HG02885 (cell line): ENCODE results near the gene NDUFA9.
A peak's percentile ranks its signal among the peaks of the same experiment; 100 is the strongest.

Experiments used
- ATAC-seq: cut with Tn5 transposase; IDR thresholded peaks from one replicate; pipeline ENCODE4 v1.9.1; 2021; ENCODE audit warnings: mild to moderate bottlenecking; ENCODE audit not compliant: unreplicated experiment, poor library complexity

Gene NDUFA9

GRCh38 chr12:4648501-4649357, at the start of gene NDUFA9, which contains the start of gene AKAP3:
NDUFA9 (plus strand) TSS chr12:4649114; CDS start chr12:4649127, 13 bp downstream.
AKAP3 (minus strand) TSS chr12:4649051; CDS start chr12:4638196, 10,855 bp downstream.
- peak; percentile 78 for ATAC-seq

- no peak for ATAC-seq
Measured at GRCh38 chr12:4603421-4603820, 45.5 kb upstream of the NDUFA9 start.

DNA sequence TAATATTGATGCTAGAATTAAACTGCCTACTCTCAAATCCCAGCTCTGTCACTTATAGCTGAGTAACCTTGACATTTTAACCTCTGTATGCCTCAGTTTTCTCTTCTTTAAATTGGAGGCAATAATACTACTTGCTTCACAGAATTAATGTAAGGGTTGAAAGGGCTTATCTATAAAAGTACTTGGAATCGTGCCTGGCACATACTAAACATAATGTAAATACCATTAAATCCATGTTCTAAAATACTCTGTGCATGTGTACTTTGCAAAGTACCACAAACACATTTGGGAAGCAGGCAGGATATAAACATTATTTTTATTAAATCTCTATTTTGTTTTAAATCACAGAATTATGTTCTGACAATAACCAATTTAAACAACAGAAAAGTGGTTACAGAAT, 45.0 kb upstream of the NDUFA9 start:
- no peak for ATAC-seq

- ATAC-seq = peak; percentile 97
Measured at GRCh38 chr12:4604684-4605193, 44.2 kb upstream of the NDUFA9 start.

DNA sequence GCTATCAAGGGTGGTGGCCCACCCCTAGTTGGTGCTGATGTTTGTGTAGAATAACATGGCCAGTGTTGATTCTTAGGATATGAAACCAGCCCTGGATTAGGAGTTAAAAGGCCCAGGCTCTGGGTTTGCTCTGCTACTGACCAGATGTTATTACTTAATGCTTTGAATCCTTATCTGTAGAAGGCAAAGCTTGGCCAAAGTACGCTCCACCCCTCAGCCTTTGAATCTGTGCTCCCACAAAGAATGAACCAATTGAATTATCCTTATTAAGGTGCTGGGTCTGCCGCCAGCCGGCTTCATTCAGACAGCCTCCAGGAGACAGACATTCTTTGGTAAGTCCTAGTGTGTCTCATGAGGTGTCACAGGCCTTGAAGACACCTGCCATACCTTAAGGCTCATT, 41.9 kb upstream of the NDUFA9 start:
- ATAC-seq = no peak

DNA sequence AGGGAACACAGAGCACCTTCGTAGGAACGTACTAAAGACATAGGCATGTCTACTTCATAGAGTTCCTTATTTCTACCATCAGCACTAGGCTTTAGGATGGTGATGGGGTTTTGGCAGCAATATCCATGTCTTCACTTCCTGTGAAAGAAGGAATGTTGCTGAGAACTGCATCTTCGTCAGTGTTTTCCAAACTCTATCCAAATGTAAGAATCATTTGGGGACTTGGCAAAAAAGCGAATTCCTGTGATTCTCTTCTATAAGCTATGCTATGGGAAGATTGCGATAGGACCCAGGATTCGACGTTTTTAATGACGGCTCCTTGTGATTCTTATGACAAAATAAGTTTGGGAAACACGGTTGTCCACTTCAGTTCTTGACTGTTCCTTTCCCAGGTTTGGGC, 39.8 kb upstream of the NDUFA9 start:
- ATAC-seq = no peak

DNA sequence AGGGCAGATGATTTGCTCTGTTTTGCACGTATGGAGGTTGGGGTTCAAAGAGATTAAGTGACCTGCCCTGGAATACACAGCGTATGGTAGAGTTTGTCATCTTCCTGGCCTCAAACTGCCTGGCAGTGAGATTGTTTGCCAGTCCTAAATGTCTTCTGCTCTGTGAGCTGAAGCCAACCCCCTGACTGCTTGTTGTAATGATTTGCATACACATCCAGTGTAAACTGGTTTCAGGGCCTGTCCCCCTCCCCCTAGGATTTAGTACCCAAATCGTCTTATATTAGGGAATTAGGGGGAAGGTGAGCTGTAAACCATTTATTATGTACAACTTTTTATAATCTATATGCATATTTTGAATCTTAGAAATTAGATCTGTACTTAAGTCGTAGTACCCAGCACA, 38.4 kb upstream of the NDUFA9 start:
- no peak for ATAC-seq

DNA sequence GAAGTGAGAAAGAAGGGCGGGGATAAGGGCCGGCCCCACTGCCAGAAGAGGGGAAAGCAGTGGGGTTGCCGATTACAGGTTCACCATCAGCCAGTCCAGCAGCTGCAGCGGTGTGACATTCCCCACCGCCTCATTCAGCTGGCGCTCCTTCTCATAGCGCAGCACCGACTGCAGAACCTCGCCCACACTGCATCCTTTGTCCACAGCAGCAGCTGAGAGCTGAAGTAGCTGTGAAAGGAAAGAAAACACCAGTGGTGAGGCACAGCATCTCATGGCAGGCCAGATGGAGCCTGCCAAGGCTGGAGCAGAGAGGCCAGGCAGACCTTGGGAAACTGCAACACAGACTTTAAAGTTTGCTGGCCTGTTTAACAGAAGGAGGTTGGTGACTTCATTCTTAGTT, 33.2 kb upstream of the NDUFA9 start:
- ATAC-seq = no peak

- no peak for ATAC-seq
Measured at GRCh38 chr12:4621511-4621910, 27.4 kb upstream of the NDUFA9 start.

DNA sequence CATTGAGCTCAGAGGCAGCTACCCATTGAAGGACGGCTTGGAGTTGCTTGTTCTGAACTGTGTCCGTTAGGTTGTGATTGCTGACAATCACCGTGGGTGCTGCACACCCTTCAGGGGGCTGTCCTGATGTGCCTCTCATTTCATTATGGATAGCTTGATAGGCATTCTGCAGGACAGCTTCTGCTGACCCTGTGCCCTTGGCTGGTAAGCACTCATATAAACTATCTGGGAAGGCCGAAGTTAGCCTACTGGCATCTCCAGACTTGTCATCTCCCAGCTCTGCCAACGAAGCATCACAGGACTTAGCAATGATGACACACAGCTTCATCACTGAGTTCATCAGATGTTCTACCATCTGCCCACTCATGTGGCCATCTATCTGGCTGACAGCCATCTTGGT, 22.4 kb upstream of the NDUFA9 start:
- ATAC-seq = no peak

DNA sequence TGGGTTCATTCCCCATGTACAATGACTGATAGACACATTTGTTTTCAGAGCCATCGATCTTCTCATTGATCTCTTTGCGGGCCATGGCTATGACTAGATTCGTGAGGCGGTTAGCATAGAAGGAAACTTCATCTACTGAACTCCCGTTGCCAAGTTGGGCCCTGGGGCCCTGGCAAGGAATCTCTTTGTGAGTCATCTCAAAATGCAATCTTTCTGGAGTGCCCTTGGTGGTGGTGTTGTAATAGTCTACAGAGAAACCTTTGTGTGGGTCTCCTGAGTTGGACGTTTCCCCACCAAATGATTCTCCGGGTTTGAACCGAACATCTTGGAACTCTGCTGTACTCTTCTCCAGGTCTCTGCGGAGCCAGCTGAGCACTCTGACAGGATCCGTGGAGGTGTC, 20.5 kb upstream of the NDUFA9 start:
- ATAC-seq = no peak

GRCh38 chr12:4630262-4630661, 18.7 kb upstream of the NDUFA9 start:
- no peak for ATAC-seq

- ATAC-seq = peak; percentile 80
Measured at GRCh38 chr12:4643747-4644146, 5.2 kb upstream of the NDUFA9 start.

GRCh38 chr12:4645023-4645422, 3.9 kb upstream of the NDUFA9 start:
- ATAC-seq = no peak

DNA sequence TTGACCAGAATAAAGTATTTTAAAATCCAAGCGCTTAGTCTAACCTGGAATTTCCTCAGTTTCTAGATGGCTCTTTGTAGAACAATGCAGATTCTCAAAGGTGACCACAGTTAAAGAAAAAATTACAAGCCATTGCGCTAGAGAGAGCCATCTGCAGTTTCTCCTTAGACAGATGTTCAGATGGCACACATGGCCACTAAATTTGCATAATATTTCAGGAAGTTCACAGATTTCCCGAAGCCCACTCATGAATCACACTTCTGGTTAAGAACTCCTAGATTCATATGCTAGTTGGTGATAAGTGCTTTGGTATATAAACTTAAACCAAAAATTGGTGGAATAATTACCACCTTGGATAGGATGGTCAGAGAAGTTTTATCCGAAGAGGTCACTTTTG, 812 bp upstream of the NDUFA9 start:
- ATAC-seq = peak; percentile 36

DNA sequence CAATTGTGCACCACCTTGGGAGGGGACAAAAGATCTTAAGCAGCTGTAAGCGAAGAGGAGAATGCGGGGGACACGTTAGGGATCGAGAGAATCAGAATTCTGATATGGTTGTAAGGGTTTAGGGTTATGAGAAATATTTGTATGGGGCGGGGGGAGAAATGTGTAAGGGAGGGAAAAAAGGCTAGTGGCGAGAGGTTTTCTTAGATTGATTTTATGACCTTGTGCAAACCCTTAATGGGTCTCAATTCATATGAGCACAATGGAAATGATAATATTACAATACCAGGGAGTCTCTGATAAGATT, 396 bp downstream of the NDUFA9 start:
- ATAC-seq = no peak

GRCh38 chr12:4653257-4653656, 4.3 kb downstream of the NDUFA9 start:
- no peak for ATAC-seq

- no peak for ATAC-seq
Measured at GRCh38 chr12:4653691-4654090, 4.8 kb downstream of the NDUFA9 start.

DNA sequence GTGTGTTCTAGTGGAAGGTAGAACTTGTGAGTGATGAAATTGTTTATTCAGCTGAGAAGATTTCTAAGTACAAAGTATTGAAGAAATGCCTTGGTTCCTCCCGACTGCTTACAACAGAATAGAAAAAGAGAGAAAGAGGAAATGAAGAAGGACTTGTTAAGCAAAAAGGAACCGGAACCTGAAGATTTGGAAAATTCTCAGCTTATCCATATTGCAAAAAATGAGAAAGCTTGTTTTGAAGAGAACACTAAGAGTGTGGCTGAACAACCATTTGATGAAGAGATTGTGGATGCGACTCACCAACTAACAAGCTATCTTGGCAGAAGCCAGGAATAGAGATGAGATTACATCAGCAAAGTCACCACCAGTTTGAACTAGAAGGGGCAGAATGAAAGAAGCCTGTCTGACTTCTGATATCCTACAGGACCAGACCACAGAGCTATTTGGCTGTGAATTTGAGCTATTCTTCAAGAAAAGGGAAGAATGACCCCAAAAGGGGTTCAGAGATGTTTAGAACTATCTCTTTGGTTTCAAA, 15.1 kb downstream of the NDUFA9 start:
- no peak for ATAC-seq

DNA sequence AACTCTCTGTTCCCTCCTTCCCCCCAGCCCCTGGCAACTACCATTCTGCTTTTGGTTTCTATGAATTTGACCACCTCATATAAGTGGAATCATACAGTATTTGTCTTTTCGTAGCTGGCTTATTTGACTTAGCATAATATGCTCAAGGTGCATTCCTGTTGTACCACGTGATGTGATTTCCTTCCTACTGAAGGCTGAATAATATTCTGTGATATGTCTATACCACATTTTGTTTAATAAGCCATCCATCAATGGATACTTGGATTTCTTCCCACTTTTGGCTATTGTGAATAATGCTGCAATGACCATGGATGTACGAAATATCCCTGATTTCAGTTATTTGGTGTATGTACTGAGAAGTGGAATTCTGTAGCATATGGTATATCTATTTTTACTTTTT, 16.3 kb downstream of the NDUFA9 start:
- ATAC-seq = no peak

GRCh38 chr12:4679711-4680110, 30.8 kb downstream of the NDUFA9 start:
- no peak for ATAC-seq

- ATAC-seq = no peak
Measured at GRCh38 chr12:4681732-4682131, 32.8 kb downstream of the NDUFA9 start.
